GM20431 (cell line): ENCODE results near the gene GET4.
"Not testable (repeated sequence)": the region's sequence is repeated elsewhere in the genome, so short reads cannot be mapped to it uniquely, and the experiment has no call there.

Source experiments
- in situ Hi-C: fragments of 300-500 bp; cut with MseI, MboI; formaldehyde crosslinking; loops from one replicate; pipeline ENCODE4 v1.15.0; 2020; ENCODE audit warnings: low sequenced_read_pairs; ENCODE audit not compliant: unreplicated experiment

The GET4 gene

DNA sequence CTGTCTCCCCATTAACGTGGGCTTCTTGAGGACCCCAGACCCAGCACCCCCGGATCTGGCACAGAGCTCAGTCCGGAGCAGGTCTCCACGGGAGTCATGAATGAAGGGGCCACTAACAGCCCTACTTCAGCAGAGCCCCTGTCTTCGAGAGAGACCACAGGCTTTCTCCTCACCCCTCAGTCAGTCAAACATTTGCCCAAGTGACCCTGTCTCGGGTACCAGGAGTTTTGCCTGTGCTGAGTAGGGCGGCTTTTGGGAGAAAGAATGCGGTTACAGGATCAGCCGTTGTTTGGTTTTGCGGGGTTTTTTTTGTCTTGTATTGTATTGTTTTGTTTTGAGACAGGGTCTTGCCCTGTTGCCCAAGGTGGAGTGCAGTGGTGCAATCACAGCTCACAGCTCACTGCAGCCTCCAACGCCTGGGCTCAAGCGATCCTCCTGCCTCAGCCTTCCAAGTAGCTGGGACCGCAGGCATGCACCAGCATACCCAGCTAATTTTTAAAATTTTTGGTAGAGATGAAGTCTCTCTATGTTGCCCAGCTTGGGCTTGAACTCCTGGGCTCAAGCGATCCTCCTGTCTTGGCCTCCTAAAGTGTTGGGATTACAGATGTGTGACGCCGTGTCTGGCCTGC is 61.6 kb downstream of the GET4 start:
- in situ Hi-C loops = no loop called here

DNA sequence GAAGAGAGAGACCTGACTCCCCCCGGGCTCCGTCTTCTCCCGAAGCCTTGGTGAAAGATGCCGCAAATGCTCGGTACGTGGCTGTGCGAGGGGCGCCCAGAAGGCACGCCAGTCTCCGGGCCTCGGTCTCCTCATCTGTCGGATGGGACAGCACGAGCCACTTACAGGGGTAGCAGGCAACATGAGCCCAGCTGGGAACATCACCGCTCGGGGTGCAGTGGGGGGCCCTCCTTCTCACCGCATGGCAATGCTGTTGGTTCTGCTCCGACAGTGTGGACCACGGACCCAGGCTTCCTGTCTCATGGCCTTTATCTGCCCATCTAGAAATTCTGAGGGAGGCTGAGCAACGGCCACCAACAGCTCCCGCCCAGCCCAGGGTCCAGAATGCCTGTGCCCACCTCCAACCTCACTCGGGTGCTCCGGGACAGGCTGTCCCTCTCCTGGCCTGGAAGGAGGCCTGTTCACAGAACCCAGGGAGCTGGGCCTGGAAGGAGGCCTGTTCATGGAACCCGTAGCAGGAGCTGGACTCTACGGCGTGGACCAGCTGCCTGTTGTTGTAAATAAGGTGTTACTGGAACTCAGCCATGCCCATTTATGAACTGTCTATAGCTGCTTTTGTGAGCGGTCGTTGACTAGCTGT is 62.3 kb downstream of the GET4 start:
- in situ Hi-C loops = no loop called here

DNA sequence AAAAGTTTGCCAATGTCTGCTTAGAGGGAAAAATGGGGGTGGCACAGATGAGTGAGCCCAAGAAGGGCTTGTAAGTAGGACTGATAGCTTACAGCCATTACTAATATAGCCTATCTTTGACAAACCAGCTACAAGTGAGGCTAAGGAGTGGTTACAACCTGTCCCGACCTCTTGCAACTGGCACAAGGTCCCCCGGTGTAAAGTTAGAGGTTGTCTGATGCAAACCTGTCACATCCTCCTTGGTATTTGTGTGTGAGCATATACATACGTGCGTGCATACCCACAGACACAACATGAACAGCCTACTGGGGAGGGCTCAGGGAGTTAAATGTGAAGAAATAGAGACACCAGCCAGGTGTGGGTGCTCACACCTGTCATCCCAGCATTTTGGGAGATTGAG is 63.5 kb downstream of the GET4 start:
- in situ Hi-C loops = no loop called here

GRCh38 chr7:940599-941408 is 64.5 kb downstream of the GET4 start:
- in situ Hi-C loops = no loop called here

DNA sequence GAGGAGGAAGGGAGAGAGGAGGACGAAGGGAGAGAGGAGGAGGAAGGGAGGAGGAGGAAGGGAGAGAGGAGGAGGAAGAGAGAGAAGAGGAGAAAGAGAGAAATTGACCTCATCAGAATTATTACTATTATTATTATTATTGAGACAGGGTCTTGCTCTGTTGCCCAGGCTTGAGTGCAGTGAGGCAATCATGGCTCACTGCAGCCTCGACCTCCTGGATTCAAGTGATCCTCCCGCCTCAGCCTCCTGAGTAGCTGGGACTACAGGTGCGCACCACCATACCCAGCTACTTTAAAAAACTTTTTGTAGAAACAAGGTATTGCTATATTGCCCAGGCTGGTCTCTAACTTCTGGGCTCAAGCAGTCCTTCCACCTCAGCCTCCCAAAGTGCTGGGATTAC is 67.4 kb downstream of the GET4 start:
- in situ Hi-C loops = not testable (repeated sequence)

GRCh38 chr7:944744-945143 is 68.4 kb downstream of the GET4 start:
- in situ Hi-C loops = no loop called here

GRCh38 chr7:945147-945555 is 68.8 kb downstream of the GET4 start:
- in situ Hi-C loops = no loop called here

DNA sequence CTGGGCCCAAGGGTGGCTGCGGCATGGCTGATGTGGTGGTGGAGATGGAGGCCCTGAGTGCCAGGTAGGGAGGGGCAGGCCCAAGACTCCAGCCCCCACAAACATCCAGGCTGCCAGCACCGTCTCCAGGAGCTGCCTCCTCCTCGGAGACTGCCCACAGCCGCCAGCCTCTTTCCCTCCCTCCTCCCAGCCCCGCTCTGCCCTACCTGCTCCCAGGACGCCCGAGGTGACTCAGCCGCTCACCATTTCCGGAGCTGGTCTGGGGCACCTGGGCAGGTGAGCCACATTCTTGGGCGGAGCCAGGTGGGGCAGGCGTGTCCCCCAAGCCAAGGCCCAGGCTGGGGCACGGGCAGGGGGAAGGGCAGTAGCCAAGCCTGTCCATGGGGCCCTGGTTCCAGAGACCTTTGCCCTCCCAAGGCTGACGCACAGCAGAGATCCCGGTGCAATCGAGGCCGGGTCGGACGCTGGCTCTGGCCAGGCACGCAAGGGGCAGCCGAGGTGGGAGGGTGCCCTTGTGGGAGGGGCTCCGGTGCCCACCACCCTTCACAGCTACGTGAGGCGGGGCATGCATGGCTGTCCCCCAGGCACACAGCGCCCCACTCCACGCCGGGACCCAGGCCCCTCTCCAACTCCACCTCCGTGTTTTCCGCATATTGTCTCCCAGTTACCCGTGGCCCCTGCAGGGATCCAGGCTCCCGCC is 69.4 kb downstream of the GET4 start:
- in situ Hi-C loops = no loop called here
